Amniotic stem cell (primary cell): ENCODE data around the gene TSPAN17.
"Not testable (repeated sequence)": the region's sequence is repeated elsewhere in the genome, so short reads cannot be mapped to it uniquely, and the experiment has no call there.

Source experiments
- DNase-seq: peaks from one replicate; lab custom pipeline; 2025; lab: John Stamatoyannopoulos, UW

The TSPAN17 gene

GRCh38 chr5:176680226-176680563 lies 32.9 kb downstream of the TSPAN17 start:
- DNase-seq, result no peak

- DNase-seq, result no peak
These were observed 34.8 kb downstream of the TSPAN17 start for GRCh38 chr5:176682016-176682531.

- no peak for DNase-seq
These were observed 37.7 kb downstream of the TSPAN17 start for GRCh38 chr5:176685010-176685409.

GRCh38 chr5:176687247-176687646 lies 40.0 kb downstream of the TSPAN17 start:
- no peak for DNase-seq

- DNase-seq, result no peak
These were observed 40.6 kb downstream of the TSPAN17 start for GRCh38 chr5:176687881-176688280.

DNA sequence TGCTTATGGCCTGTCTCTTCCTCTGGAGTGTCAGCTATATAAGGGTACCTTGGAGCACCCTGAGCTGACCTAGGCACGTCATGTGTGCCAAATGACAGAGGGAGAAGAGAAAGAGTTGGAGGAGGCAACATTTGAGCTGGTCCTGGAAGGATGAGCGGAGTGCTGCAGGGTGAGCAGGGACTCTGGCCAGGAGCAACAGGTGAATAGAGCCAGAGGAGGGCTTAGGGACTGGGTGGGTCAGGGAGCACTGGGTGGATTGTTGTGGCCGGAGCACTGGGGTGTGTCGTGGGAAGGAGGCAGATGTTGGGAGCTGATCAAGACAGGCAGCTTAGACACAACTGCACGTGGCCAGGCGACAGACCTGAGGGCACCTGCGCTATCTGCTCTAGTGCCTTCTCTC lies 43.6 kb downstream of the TSPAN17 start:
- DNase-seq, result no peak

- DNase-seq, result no peak
These were observed 44.2 kb downstream of the TSPAN17 start for GRCh38 chr5:176691524-176691923.

DNA sequence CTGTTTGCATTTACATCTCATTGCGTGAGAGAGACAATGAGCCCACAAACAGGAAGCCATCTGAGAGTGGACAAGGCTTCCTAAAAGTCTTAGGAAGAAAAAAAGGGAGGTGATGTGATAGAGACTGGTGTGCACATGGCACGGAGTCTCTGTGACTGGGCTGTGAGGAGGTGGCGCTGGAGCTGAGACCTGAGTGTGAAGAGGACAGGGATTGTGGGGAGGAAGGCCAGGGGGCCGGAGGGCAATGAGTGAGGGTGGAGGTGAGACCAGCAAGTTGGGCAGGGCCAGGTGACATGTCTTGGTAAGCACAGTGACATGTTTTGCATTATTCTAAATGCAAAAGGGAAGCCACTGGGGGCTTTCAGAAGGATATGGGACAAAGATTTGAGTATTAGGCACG lies 45.0 kb downstream of the TSPAN17 start:
- DNase-seq, result no peak

- no peak for DNase-seq
These were observed 45.7 kb downstream of the TSPAN17 start for GRCh38 chr5:176692839-176693476.

- no peak for DNase-seq
These were observed 46.2 kb downstream of the TSPAN17 start for GRCh38 chr5:176693477-176693851.

- no peak for DNase-seq
These were observed 46.9 kb downstream of the TSPAN17 start for GRCh38 chr5:176694146-176694545.

- no peak for DNase-seq
These were observed 47.3 kb downstream of the TSPAN17 start for GRCh38 chr5:176694631-176695030.

- DNase-seq, result no peak
These were observed 47.8 kb downstream of the TSPAN17 start for GRCh38 chr5:176695073-176695472.

GRCh38 chr5:176697267-176697933 lies 50.1 kb downstream of the TSPAN17 start:
- DNase-seq, result no peak

- DNase-seq, result no peak
These were observed 50.8 kb downstream of the TSPAN17 start for GRCh38 chr5:176697934-176698538.

DNA sequence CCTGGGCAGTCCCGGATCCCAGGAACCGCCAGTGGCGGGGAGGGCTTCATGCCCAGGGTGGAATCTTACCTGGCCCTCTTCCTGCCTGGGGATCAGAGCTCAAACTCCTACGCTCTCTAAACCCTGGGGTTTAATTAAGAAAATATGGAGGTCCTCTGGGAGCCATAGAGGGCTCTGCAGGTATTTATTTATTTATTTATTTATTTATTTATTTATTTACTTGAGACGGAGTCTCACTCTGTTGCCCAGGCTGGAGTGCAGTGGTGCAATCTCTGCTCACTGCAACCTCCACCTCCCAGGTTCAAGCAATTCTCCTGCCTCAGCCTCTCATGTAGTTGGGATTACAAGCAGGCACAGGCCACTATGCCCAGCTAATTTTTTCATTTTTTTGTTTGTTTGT lies 52.2 kb downstream of the TSPAN17 start:
- not testable (repeated sequence) for DNase-seq

GRCh38 chr5:176700239-176700847 lies 53.1 kb downstream of the TSPAN17 start:
- DNase-seq, result no peak

GRCh38 chr5:176702671-176703641 lies 55.7 kb downstream of the TSPAN17 start:
- no peak for DNase-seq

- DNase-seq, result no peak
These were observed 56.6 kb downstream of the TSPAN17 start for GRCh38 chr5:176703857-176704256.

- DNase-seq, result no peak
These were observed 57.1 kb downstream of the TSPAN17 start for GRCh38 chr5:176704355-176704754.

- no peak for DNase-seq
These were observed 57.5 kb downstream of the TSPAN17 start for GRCh38 chr5:176704817-176705216.
